Natural killer cell (primary cell): ENCODE results near the gene SUMO3. TPM values are rescaled to one million over a fixed set of nuclear protein-coding genes. Genes with fewer than 3 reads are reported as not detected.

Source experiments
- ATAC-seq, 3 donors: fragments of 150-1000 bp in 2 of 3; fragments of 200-7000 bp in 1 of 3; cut with Tn5 transposase; 1 replicate in 1 of 3; 2 replicates in 2 of 3; pipeline ENCODE4 v1.10.0; 2021; ENCODE audit warnings: mild to moderate bottlenecking in 2 of 3, moderate library complexity in 2 of 3
- DNase-seq, 2 donors: peaks; one replicate each; pipeline versions ENCODE4 v3.0.0 to v3.0.0-alpha.2; 2013 to 2021; ENCODE audit warnings: mixed read lengths in 1 of 2
- H3K27ac ChIP-seq: one replicate; pipeline ENCODE4 v1.5.1; 2013; ENCODE audit warnings: mild to moderate bottlenecking, low read length
- H3K27me3 ChIP-seq: one replicate; pipeline ENCODE4 v1.6.1; 2013; ENCODE audit warnings: low read length; ENCODE audit not compliant: control insufficient read depth, insufficient read depth
- H3K36me3 ChIP-seq: one replicate; pipeline ENCODE4 v1.6.1; 2013; ENCODE audit warnings: low read length; ENCODE audit not compliant: control insufficient read depth, insufficient read depth
- H3K4me1 ChIP-seq: one replicate; pipeline ENCODE4 v1.6.1; 2013; ENCODE audit warnings: low read length; ENCODE audit not compliant: control insufficient read depth, insufficient read depth
- H3K4me3 ChIP-seq: one replicate; pipeline ENCODE4 v1.5.1; 2013; ENCODE audit warnings: low read length
- H3K9me3 ChIP-seq: one replicate; pipeline ENCODE4 v1.6.1; 2013; ENCODE audit warnings: low read length; ENCODE audit not compliant: control insufficient read depth, insufficient read depth
- H3K27ac Mint-ChIP-seq, 2 donors: one replicate each; pipeline ENCODE4 v1.8.0; 2022; ENCODE audit warnings: mild to moderate bottlenecking in 2 of 2, mixed read lengths in 2 of 2, moderate library complexity in 1 of 2
- H3K27me3 Mint-ChIP-seq, 2 donors: one replicate each; pipeline ENCODE4 v1.8.0; 2022; ENCODE audit warnings: low read depth in 2 of 2, mixed read lengths in 2 of 2
- H3K36me3 Mint-ChIP-seq: one replicate; pipeline ENCODE4 v1.8.0; 2022; ENCODE audit warnings: mixed read lengths
- H3K4me1 Mint-ChIP-seq, 2 donors: one replicate each; pipeline ENCODE4 v1.8.0; 2022; ENCODE audit warnings: mixed read lengths in 2 of 2
- H3K4me3 Mint-ChIP-seq: one replicate; pipeline ENCODE4 v1.8.0; 2022; ENCODE audit warnings: mild to moderate bottlenecking, moderate library complexity, mixed read lengths
- H3K9me3 Mint-ChIP-seq, 2 donors: one replicate each; pipeline ENCODE4 v1.8.0; 2022; ENCODE audit warnings: mixed read lengths in 2 of 2
- WGBS: methylation state at CpG from one replicate; pipeline ENCODE4 v1.1.7; 2013; ENCODE audit warnings: missing lambda C conversion rate; ENCODE audit not compliant: insufficient coverage; 5-methylcytosine and 5-hydroxymethylcytosine counted together
- intact Hi-C: fragments of 100-400 bp; cut with micrococcal nuclease; formaldehyde crosslinking; loops from one replicate; pipeline ENCODE4 v1.14.2; 2022
- total RNA-seq, 4 donors: library from RNA; stranded (reverse); fragments of 120-200 nt in 1 of 4; gene quantifications; one replicate each; pipeline versions ENCODE4 v1.2.3 to v1.2.4, GENCODE V29; 2013 to 2022
- TF ChIP-seq, protein P1 (sequence below): fragments of 200-600 bp; IDR thresholded peaks from one replicate; pipeline ENCODE4 v1.8.0; 2022; ENCODE audit warnings: antibody characterized with exemption

The SUMO3 gene
- total RNA-seq, 3 donors from 2014 or later (not counting 1 experiment from before 2014, with no cell fraction given): 64.0 to 70.1 (median 65.2) TPM

- intact Hi-C loops: no loop called here
- Histone ChIP-seq H3K27me3 (no peaks in the 10 kb centered on the region), H3K36me3 (no peaks in the 10 kb centered on the region), H3K4me3 (no peak overlapping the region), H3K9me3 (peaks cover 15% of the 10 kb centered on the region), H3K27ac (no peak overlapping the region), H3K4me1 (peaks cover 7% of the 10 kb centered on the region)
- peaks cover 0 to 8% of the 10 kb centered on the region in 2 donors for H3K27me3 Mint-ChIP-seq
- no peak overlapping the region for H3K27ac Mint-ChIP-seq
- TF ChIP-seq, protein P1, sequence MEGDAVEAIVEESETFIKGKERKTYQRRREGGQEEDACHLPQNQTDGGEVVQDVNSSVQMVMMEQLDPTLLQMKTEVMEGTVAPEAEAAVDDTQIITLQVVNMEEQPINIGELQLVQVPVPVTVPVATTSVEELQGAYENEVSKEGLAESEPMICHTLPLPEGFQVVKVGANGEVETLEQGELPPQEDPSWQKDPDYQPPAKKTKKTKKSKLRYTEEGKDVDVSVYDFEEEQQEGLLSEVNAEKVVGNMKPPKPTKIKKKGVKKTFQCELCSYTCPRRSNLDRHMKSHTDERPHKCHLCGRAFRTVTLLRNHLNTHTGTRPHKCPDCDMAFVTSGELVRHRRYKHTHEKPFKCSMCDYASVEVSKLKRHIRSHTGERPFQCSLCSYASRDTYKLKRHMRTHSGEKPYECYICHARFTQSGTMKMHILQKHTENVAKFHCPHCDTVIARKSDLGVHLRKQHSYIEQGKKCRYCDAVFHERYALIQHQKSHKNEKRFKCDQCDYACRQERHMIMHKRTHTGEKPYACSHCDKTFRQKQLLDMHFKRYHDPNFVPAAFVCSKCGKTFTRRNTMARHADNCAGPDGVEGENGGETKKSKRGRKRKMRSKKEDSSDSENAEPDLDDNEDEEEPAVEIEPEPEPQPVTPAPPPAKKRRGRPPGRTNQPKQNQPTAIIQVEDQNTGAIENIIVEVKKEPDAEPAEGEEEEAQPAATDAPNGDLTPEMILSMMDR: no peak
- H3K9me3 Mint-ChIP-seq: peaks cover 10 to 11% of the 10 kb centered on the region in 2 donors
- DNase-seq (no peak), ATAC-seq (no peak)
- peaks cover 7 to 12% of the 10 kb centered on the region in 2 donors for H3K4me1 Mint-ChIP-seq
- peaks cover 18% of the 10 kb centered on the region for H3K36me3 Mint-ChIP-seq
- 76% methylated on average over 1 of the region's 1 CpG for WGBS
- H3K4me3 Mint-ChIP-seq: no peak overlapping the region
Observed at GRCh38 chr21:44823179-44823660, 5.4 kb upstream of the SUMO3 start.

GRCh38 chr21:44822484-44823178, 4.8 kb upstream of the SUMO3 start:
- H3K27me3 ChIP-seq: no peaks in the 10 kb centered on the region
- Mint-ChIP-seq H3K9me3 (peaks cover 7% of the 10 kb centered on the region in 2 donors), H3K27me3 (peaks cover 0 to 6% of the 10 kb centered on the region in 2 donors), H3K36me3 (peaks cover 13% of the 10 kb centered on the region), H3K27ac (no peak overlapping the region), H3K4me1 (peaks cover 5 to 6% of the 10 kb centered on the region in 2 donors), H3K4me3 (no peak overlapping the region)
- WGBS: 73% methylated on average over 4 of the region's 5 CpGs
- TF ChIP-seq, protein P1: no peak
- DNase-seq (no peak), ATAC-seq (no peak)
- H3K36me3 ChIP-seq: no peaks in the 10 kb centered on the region
- H3K27ac ChIP-seq: no peak overlapping the region
- H3K4me3 ChIP-seq: no peak overlapping the region
- intact Hi-C loops: no loop called here
- peaks cover 7% of the 10 kb centered on the region for H3K4me1 ChIP-seq
- H3K9me3 ChIP-seq: peaks cover 14% of the 10 kb centered on the region

GRCh38 chr21:44820851-44821250, 3.0 kb upstream of the SUMO3 start:
- Mint-ChIP-seq H3K27ac (no peak overlapping the region), H3K4me1 (peaks cover 0 to 6% of the 10 kb centered on the region in 2 donors), H3K4me3 (no peak overlapping the region), H3K36me3 (peaks cover 12% of the 10 kb centered on the region), H3K27me3 (peaks cover 0 to 6% of the 10 kb centered on the region in 2 donors), H3K9me3 (peaks cover 7% of the 10 kb centered on the region in 2 donors)
- intact Hi-C loops: no loop called here
- H3K27ac ChIP-seq: no peak overlapping the region
- H3K4me1 ChIP-seq: peaks cover 14% of the 10 kb centered on the region
- H3K27me3 ChIP-seq: no peaks in the 10 kb centered on the region
- no peak overlapping the region for H3K4me3 ChIP-seq
- TF ChIP-seq, protein P1: no peak
- H3K9me3 ChIP-seq: peaks cover 14% of the 10 kb centered on the region
- no peaks in the 10 kb centered on the region for H3K36me3 ChIP-seq
- DNase-seq (no peak), ATAC-seq (no peak)
- 96% methylated on average over 3 of the region's 3 CpGs for WGBS
